Retina (tissue), 1 donor: ENCODE results near the gene GZMM.
A peak's percentile ranks its signal among the peaks of the same experiment; 100 is the strongest.

ENCODE experiments used
- DNase-seq: peaks from one replicate; pipeline ENCODE4 v3.0.0-alpha.2; 2016

The GZMM gene

GRCh38 chr19:543910-544608, at the start of gene GZMM:
Gene GZMM, plus strand, starts transcription at chr19:544053. Its CDS starts 19 bp downstream, at chr19:544072.
- no peak for DNase-seq

GRCh38 chr19:494171-495080, 49.4 kb upstream of the GZMM start:
- DNase-seq = no peak

- DNase-seq = no peak
These were observed 48.8 kb upstream of the GZMM start for GRCh38 chr19:495081-495401.

- DNase-seq = peak; percentile 77
These were observed 48.3 kb upstream of the GZMM start for GRCh38 chr19:495402-496111.

- no peak for DNase-seq
These were observed 47.7 kb upstream of the GZMM start, which contains the start of gene MADCAM1 for GRCh38 chr19:496112-496665. Gene MADCAM1, plus strand, starts transcription at chr19:496486. Its CDS starts 14 bp downstream, at chr19:496500.

- DNase-seq = no peak
These were observed 46.9 kb upstream of the GZMM start for GRCh38 chr19:496986-497385.

GRCh38 chr19:497491-497868, 46.4 kb upstream of the GZMM start:
- DNase-seq = no peak

- no peak for DNase-seq
These were observed 45.9 kb upstream of the GZMM start for GRCh38 chr19:497869-498510.

GRCh38 chr19:498511-498891, 45.4 kb upstream of the GZMM start:
- DNase-seq = no peak

GRCh38 chr19:498977-499623, 44.8 kb upstream of the GZMM start:
- DNase-seq = no peak

GRCh38 chr19:501646-502045, 42.2 kb upstream of the GZMM start:
- DNase-seq = no peak

- DNase-seq = no peak
These were observed 39.2 kb upstream of the GZMM start for GRCh38 chr19:504616-505015.

- peak; percentile 100 for DNase-seq
These were observed 37.2 kb upstream of the GZMM start for GRCh38 chr19:506404-507285.

- peak; percentile 100 for DNase-seq
These were observed 36.3 kb upstream of the GZMM start, which contains the start of gene TPGS1 for GRCh38 chr19:507286-508203. Gene TPGS1, plus strand, starts transcription at chr19:507497. Its CDS starts 10 bp downstream, at chr19:507507.

GRCh38 chr19:508204-509150, 35.4 kb upstream of the GZMM start:
- DNase-seq = no peak

GRCh38 chr19:510606-511100, 33.2 kb upstream of the GZMM start:
- peak; percentile 91 for DNase-seq

GRCh38 chr19:511101-511851, 32.6 kb upstream of the GZMM start:
- DNase-seq = no peak
